Progenitor cell of endocrine pancreas (in vitro differentiated cells): ENCODE measurements around the gene ABCB10. TPM values are rescaled to one million over a fixed set of nuclear protein-coding genes. Genes with fewer than 3 reads are reported as not detected.

Experiments
- DNase-seq: peaks from one replicate; pipeline ENCODE4 v3.0.0; 2021; ENCODE audit warnings: low spot score; ENCODE audit not compliant: unreplicated experiment
- H3K27ac Mint-ChIP-seq: 2 replicates; pipeline ENCODE4 v1.8.0; 2021; ENCODE audit warnings: mild to moderate bottlenecking, moderate library complexity, mixed read lengths
- H3K27me3 Mint-ChIP-seq: 2 replicates; pipeline ENCODE4 v1.8.0; 2021; ENCODE audit warnings: mixed read lengths
- H3K36me3 Mint-ChIP-seq: 2 replicates; pipeline ENCODE4 v1.8.0; 2022; ENCODE audit warnings: mixed read lengths; ENCODE audit not compliant: insufficient read depth
- H3K4me1 Mint-ChIP-seq: 2 replicates; pipeline ENCODE4 v1.8.0; 2021; ENCODE audit warnings: low read depth, mixed read lengths
- H3K4me3 Mint-ChIP-seq: 2 replicates; pipeline ENCODE4 v1.8.0; 2021; ENCODE audit warnings: low read depth, mild to moderate bottlenecking, moderate library complexity, mixed read lengths
- H3K9me3 Mint-ChIP-seq: 2 replicates; pipeline ENCODE4 v1.8.0; 2021; ENCODE audit warnings: low read depth, mixed read lengths
- total RNA-seq: library from RNA; stranded (reverse); gene quantifications from 2 replicates; pipeline ENCODE4 v1.2.1, GENCODE V29; 2021
- TF ChIP-seq, protein P1 (sequence below): fragments of 200-600 bp; sonication (generic); IDR thresholded peaks from one replicate; pipeline ENCODE4 v1.5.0; 2021; ENCODE audit warnings: antibody characterized with exemption, mild to moderate bottlenecking; ENCODE audit not compliant: unreplicated experiment

ABCB10 gene
- total RNA-seq, 1 donor from 2014 or later, result 21.4 TPM

DNA sequence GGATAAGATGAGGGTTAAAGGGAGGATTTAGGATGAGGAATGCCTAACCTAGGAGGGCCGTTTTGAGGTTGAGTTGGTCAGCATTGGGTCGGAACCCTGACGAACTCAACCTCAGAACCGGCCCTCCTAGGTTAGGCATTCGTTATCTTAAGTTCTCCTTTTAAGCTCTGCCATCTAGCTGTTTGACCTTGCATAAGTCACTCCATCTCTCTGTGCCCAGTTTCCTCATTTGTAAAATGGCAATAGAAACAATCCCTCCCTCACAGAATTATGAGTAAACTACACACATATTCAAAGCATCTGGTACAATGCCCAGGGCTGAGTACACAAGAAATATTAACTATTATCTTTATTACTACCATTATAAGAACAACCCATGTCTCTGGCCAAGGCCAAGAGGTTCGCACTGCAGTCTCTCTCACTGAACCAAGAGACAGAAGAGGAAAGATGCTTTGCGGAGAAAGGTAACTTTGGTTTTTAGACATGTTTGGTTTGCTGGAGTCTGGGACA, 4.8 kb downstream of the ABCB10 start:
- DNase-seq, result no peak
- TF ChIP-seq, protein P1, sequence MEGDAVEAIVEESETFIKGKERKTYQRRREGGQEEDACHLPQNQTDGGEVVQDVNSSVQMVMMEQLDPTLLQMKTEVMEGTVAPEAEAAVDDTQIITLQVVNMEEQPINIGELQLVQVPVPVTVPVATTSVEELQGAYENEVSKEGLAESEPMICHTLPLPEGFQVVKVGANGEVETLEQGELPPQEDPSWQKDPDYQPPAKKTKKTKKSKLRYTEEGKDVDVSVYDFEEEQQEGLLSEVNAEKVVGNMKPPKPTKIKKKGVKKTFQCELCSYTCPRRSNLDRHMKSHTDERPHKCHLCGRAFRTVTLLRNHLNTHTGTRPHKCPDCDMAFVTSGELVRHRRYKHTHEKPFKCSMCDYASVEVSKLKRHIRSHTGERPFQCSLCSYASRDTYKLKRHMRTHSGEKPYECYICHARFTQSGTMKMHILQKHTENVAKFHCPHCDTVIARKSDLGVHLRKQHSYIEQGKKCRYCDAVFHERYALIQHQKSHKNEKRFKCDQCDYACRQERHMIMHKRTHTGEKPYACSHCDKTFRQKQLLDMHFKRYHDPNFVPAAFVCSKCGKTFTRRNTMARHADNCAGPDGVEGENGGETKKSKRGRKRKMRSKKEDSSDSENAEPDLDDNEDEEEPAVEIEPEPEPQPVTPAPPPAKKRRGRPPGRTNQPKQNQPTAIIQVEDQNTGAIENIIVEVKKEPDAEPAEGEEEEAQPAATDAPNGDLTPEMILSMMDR, result no peak
- Mint-ChIP-seq H3K27ac (no peak overlapping the region), H3K9me3 (no peaks in the 10 kb centered on the region), H3K36me3 (peaks cover 5% of the 10 kb centered on the region), H3K27me3 (peaks cover 15% of the 10 kb centered on the region), H3K4me3 (no peak overlapping the region), H3K4me1 (peaks cover 41% of the 10 kb centered on the region)

DNA sequence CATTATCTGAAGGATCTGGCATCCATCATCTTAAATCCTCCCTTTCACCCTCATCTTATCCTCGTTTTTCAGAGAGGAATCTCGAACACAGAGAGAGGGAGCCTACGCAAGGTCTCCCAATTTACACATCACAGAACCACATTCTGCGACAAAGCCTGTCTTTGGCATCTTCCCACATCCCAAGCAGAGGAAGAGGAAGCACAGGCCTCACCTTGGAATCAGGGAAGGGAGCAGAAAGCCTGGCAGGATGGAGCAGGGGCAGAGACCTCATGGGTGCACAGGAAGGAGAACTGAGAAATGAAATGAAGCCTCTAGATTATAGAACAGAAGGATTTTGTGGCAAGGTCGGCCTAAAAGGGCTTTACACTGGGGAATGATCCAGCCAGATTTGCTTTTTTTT, 5.8 kb downstream of the ABCB10 start:
- no peak for DNase-seq
- no peak overlapping the region for H3K4me3 Mint-ChIP-seq
- H3K9me3 Mint-ChIP-seq, result no peaks in the 10 kb centered on the region
- H3K27me3 Mint-ChIP-seq, result peaks cover 15% of the 10 kb centered on the region
- TF ChIP-seq, protein P1, result no peak
- no peak overlapping the region for H3K27ac Mint-ChIP-seq
- peaks cover 49% of the 10 kb centered on the region for H3K4me1 Mint-ChIP-seq
- peaks cover 5% of the 10 kb centered on the region for H3K36me3 Mint-ChIP-seq

DNA sequence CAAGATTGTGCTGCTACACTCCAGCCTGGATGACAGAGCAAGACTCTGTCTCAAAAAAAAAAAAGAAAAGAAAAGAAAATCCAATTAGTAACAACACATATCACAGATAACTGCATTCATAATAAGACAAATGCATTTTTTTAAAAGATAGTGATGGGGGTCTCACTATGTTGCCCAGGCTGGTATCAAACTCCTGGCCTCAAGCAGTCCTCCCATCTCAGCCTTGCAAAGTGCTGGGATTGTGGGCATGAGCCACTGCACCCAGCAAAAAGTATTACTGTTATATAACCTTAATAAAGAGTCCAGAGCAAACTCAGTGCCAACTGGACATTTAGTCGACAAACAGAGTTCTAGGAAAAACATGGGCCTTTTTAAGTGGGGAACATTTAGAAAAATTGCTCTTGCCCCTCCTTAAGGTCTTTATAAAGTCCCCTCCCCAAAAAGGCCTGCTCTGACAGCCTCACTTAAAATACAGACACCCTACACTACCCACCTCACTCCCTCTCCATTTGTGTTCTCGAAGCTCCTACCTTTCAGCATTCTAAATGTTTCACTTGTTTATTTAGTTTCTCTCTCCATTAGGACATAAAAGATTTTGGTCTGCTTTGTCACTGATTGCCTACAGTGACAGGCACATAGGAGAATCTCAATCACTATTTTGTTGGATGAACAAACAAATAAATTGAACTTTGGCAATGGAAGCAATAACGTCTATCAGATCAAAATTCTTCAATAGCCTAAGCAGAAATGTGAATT, 7.5 kb downstream of the ABCB10 start:
- Mint-ChIP-seq H3K27ac (peak overlapping the region; percentile 40), H3K36me3 (peaks cover 5% of the 10 kb centered on the region), H3K27me3 (peaks cover 15% of the 10 kb centered on the region), H3K9me3 (no peaks in the 10 kb centered on the region), H3K4me1 (peaks cover 48% of the 10 kb centered on the region), H3K4me3 (peak overlapping the region; percentile 5)
- no peak for DNase-seq
- TF ChIP-seq, protein P1, result no peak

- peaks cover 14% of the 10 kb centered on the region for H3K36me3 Mint-ChIP-seq
- H3K27me3 Mint-ChIP-seq, result peaks cover 3% of the 10 kb centered on the region
- H3K4me3 Mint-ChIP-seq, result peak overlapping the region; percentile 43
- peaks cover 38% of the 10 kb centered on the region for H3K4me1 Mint-ChIP-seq
- TF ChIP-seq, protein P1, result no peak
- no peaks in the 10 kb centered on the region for H3K9me3 Mint-ChIP-seq
- H3K27ac Mint-ChIP-seq, result no peak overlapping the region
- DNase-seq, result no peak
Observed at GRCh38 chr1:229547542-229547941, 11.0 kb downstream of the ABCB10 start.

DNA sequence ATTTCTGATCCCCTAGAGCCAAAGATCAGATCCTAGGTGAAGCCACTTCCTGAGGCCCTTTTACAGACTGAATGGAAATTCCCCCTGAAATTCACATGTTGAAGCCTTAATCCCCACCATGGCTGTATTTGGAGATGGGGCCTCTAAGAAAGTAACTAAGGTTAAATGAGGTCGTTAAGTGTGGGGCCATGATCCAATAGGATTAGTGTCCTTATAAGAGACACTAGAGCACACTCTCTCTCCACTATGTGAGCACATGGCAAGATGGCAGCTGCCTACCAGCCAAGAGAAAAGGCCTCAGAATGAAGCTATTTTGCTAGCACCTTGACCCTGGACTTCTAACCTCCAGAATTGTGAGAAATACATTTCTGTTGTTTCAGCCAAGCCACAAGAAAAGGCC, 13.9 kb downstream of the ABCB10 start:
- no peak overlapping the region for H3K4me3 Mint-ChIP-seq
- TF ChIP-seq, protein P1, result no peak
- no peaks in the 10 kb centered on the region for H3K9me3 Mint-ChIP-seq
- H3K36me3 Mint-ChIP-seq, result peaks cover 23% of the 10 kb centered on the region
- peaks cover 26% of the 10 kb centered on the region for H3K4me1 Mint-ChIP-seq
- H3K27me3 Mint-ChIP-seq, result no peaks in the 10 kb centered on the region
- no peak overlapping the region for H3K27ac Mint-ChIP-seq
- no peak for DNase-seq
